ENCODE data around the gene USP20. TPM values are rescaled to one million over a fixed set of nuclear protein-coding genes. Genes with fewer than 3 reads are reported as not detected.
"Not testable (repeated sequence)": the region's sequence is repeated elsewhere in the genome, so short reads cannot be mapped to it uniquely, and the experiment has no call there.

Gene USP20
- polyA plus RNA-seq, 1 donor, result 18.3 TPM

- DNase-seq, result no peak
Observed at GRCh38 chr9:129889122-129889940, 54.1 kb downstream of the USP20 start.

- DNase-seq, result no peak
Observed at GRCh38 chr9:129889941-129890717, 54.9 kb downstream of the USP20 start.

GRCh38 chr9:129890718-129891299, 55.6 kb downstream of the USP20 start:
- not testable (repeated sequence) for DNase-seq

GRCh38 chr9:129891569-129891968, 56.3 kb downstream of the USP20 start:
- DNase-seq, result no peak

- DNase-seq, result no peak
Observed at GRCh38 chr9:129894120-129894823, 59.0 kb downstream of the USP20 start.

GRCh38 chr9:129895376-129896268, 60.4 kb downstream of the USP20 start:
- DNase-seq, result no peak

- DNase-seq, result no peak
Observed at GRCh38 chr9:129897263-129897662, 62.0 kb downstream of the USP20 start.

GRCh38 chr9:129898185-129898584, 62.9 kb downstream of the USP20 start:
- DNase-seq, result no peak

GRCh38 chr9:129899620-129900019, 64.4 kb downstream of the USP20 start:
- no peak for DNase-seq

- no peak for DNase-seq
Observed at GRCh38 chr9:129900263-129901027, 65.2 kb downstream of the USP20 start.

GRCh38 chr9:129901993-129902739, 66.9 kb downstream of the USP20 start:
- no peak for DNase-seq

GRCh38 chr9:129902740-129903134, 67.5 kb downstream of the USP20 start:
- DNase-seq, result no peak

GRCh38 chr9:129904734-129905133, 69.5 kb downstream of the USP20 start:
- no peak for DNase-seq

- no peak for DNase-seq
Observed at GRCh38 chr9:129906298-129906697, 71.0 kb downstream of the USP20 start.

GRCh38 chr9:129907201-129907600, 71.9 kb downstream of the USP20 start:
- DNase-seq, result no peak

- DNase-seq, result no peak
Observed at GRCh38 chr9:129908906-129909305, 73.6 kb downstream of the USP20 start.

- no peak for DNase-seq
Observed at GRCh38 chr9:129909851-129910250, 74.6 kb downstream of the USP20 start.

GRCh38 chr9:129910628-129911567, 75.6 kb downstream of the USP20 start:
- DNase-seq, result no peak

GRCh38 chr9:129914051-129914450, 78.8 kb downstream of the USP20 start:
- no peak for DNase-seq
